ENCODE measurements around the gene RIT1.
"Not testable (repeated sequence)": the region's sequence is repeated elsewhere in the genome, so short reads cannot be mapped to it uniquely, and the experiment has no call there.

The RIT1 gene

GRCh38 chr1:155918660-155919059 is 7.5 kb upstream of the RIT1 start:
- DNase-seq (ENCODE audit: low spot score in 2 of 2) (no peak), ATAC-seq (no peak)
- Mint-ChIP-seq H3K27ac (no peak overlapping the region), H3K36me3 (no peaks in the 10 kb centered on the region), H3K4me3 (no peak overlapping the region), H3K9me3 (no peaks in the 10 kb centered on the region), H3K4me1 (peaks cover 7% of the 10 kb centered on the region)

- Mint-ChIP-seq H3K4me3 (no peak overlapping the region), H3K4me1 (peaks cover 24% of the 10 kb centered on the region), H3K36me3 (no peaks in the 10 kb centered on the region), H3K27ac (no peak overlapping the region), H3K9me3 (no peaks in the 10 kb centered on the region)
- DNase-seq (ENCODE audit: low spot score in 2 of 2) = no peak
- ATAC-seq = no peak
Measured at GRCh38 chr1:155913969-155914757, 3.0 kb upstream of the RIT1 start.

- Mint-ChIP-seq H3K4me1 (peaks cover 24% of the 10 kb centered on the region), H3K4me3 (peak overlapping the region; percentile 95), H3K9me3 (no peaks in the 10 kb centered on the region), H3K27ac (peak overlapping the region; percentile 98), H3K36me3 (no peaks in the 10 kb centered on the region)
- DNase-seq (ENCODE audit: low spot score in 2 of 2) (no peak), ATAC-seq (no peak)
Measured at GRCh38 chr1:155912056-155912536, 947 bp upstream of the RIT1 start.

- H3K9me3 Mint-ChIP-seq = no peaks in the 10 kb centered on the region
Measured at GRCh38 chr1:155910621-155911121, 478 bp downstream of the RIT1 start.

GRCh38 chr1:155909894-155910293 is 1.3 kb downstream of the RIT1 start:
- peak overlapping the region; percentile 95 for H3K4me3 Mint-ChIP-seq
- no peaks in the 10 kb centered on the region for H3K36me3 Mint-ChIP-seq
- H3K4me1 Mint-ChIP-seq = peaks cover 24% of the 10 kb centered on the region
- H3K9me3 Mint-ChIP-seq = no peaks in the 10 kb centered on the region
- DNase-seq (ENCODE audit: low spot score in 2 of 2) (no peak), ATAC-seq (no peak)
- H3K27ac Mint-ChIP-seq = peak overlapping the region; percentile 98

More at GRCh38 chr1:155910621-155911121, 478 bp downstream of the RIT1 start:
- ATAC-seq (peak; percentile 48), DNase-seq (ENCODE audit: low spot score in 2 of 2) (peak; percentile 9 to 61)
- Mint-ChIP-seq H3K36me3 (no peaks in the 10 kb centered on the region), H3K27ac (peak overlapping the region; percentile 98), H3K4me1 (peaks cover 24% of the 10 kb centered on the region), H3K4me3 (peak overlapping the region; percentile 95)

- DNase-seq (ENCODE audit: low spot score in 2 of 2) = no peak
- Mint-ChIP-seq H3K4me1 (no peaks in the 10 kb centered on the region), H3K4me3 (no peak overlapping the region), H3K9me3 (no peaks in the 10 kb centered on the region), H3K36me3 (no peaks in the 10 kb centered on the region), H3K27ac (peak overlapping the region; percentile 18)
- ATAC-seq = no peak
Measured at GRCh38 chr1:155904261-155904660, 6.9 kb downstream of the RIT1 start.

- Mint-ChIP-seq H3K9me3 (no peaks in the 10 kb centered on the region), H3K27ac (no peak overlapping the region), H3K4me1 (no peaks in the 10 kb centered on the region), H3K4me3 (no peak overlapping the region), H3K36me3 (no peaks in the 10 kb centered on the region)
- no peak for DNase-seq (ENCODE audit: low spot score in 2 of 2)
- ATAC-seq = no peak
Measured at GRCh38 chr1:155900161-155900560, 11.0 kb downstream of the RIT1 start.

GRCh38 chr1:155899683-155900082 is 11.5 kb downstream of the RIT1 start:
- no peaks in the 10 kb centered on the region for H3K9me3 Mint-ChIP-seq
- H3K27ac Mint-ChIP-seq = no peak overlapping the region
- DNase-seq (ENCODE audit: low spot score in 2 of 2) (no peak), ATAC-seq (no peak)
- H3K4me1 Mint-ChIP-seq = no peaks in the 10 kb centered on the region
- no peak overlapping the region for H3K4me3 Mint-ChIP-seq
- no peaks in the 10 kb centered on the region for H3K36me3 Mint-ChIP-seq

GRCh38 chr1:155898888-155899287 is 12.3 kb downstream of the RIT1 start:
- DNase-seq (ENCODE audit: low spot score in 2 of 2) = no peak
- Mint-ChIP-seq H3K4me1 (peaks cover under 1% of the 10 kb centered on the region), H3K4me3 (no peak overlapping the region), H3K9me3 (no peaks in the 10 kb centered on the region), H3K27ac (peak overlapping the region; percentile 59), H3K36me3 (no peaks in the 10 kb centered on the region)
- ATAC-seq = no peak

GRCh38 chr1:155897746-155898145 is 13.4 kb downstream of the RIT1 start:
- no peak for DNase-seq (ENCODE audit: low spot score in 2 of 2)
- no peak overlapping the region for H3K4me3 Mint-ChIP-seq
- H3K27ac Mint-ChIP-seq = no peak overlapping the region
- H3K36me3 Mint-ChIP-seq = no peaks in the 10 kb centered on the region
- no peaks in the 10 kb centered on the region for H3K9me3 Mint-ChIP-seq
- peaks cover 11% of the 10 kb centered on the region for H3K4me1 Mint-ChIP-seq
- ATAC-seq = no peak

- not testable (repeated sequence) for H3K4me3 Mint-ChIP-seq, H3K27ac Mint-ChIP-seq, ATAC-seq
Measured at GRCh38 chr1:155896476-155896875, 14.7 kb downstream of the RIT1 start.

GRCh38 chr1:155895617-155896016 is 15.5 kb downstream of the RIT1 start:
- not testable (repeated sequence) for H3K36me3 Mint-ChIP-seq; H3K27ac Mint-ChIP-seq; ATAC-seq; H3K9me3 Mint-ChIP-seq; H3K4me3 Mint-ChIP-seq; DNase-seq (ENCODE audit: low spot score in 2 of 2)
- peaks cover 11% of the 10 kb centered on the region for H3K4me1 Mint-ChIP-seq

More at GRCh38 chr1:155896476-155896875, 14.7 kb downstream of the RIT1 start:
- H3K4me1 Mint-ChIP-seq = peaks cover 11% of the 10 kb centered on the region
- DNase-seq (ENCODE audit: low spot score in 2 of 2); H3K36me3 Mint-ChIP-seq; H3K9me3 Mint-ChIP-seq: not testable (repeated sequence)

GRCh38 chr1:155893389-155894142 is 17.6 kb downstream of the RIT1 start:
- Mint-ChIP-seq H3K4me3 (no peak overlapping the region), H3K36me3 (peaks cover 4% of the 10 kb centered on the region), H3K9me3 (no peaks in the 10 kb centered on the region), H3K27ac (peak overlapping the region; percentile 36), H3K4me1 (peaks cover 11% of the 10 kb centered on the region)
- DNase-seq (ENCODE audit: low spot score in 2 of 2) (no peak), ATAC-seq (peak; percentile 94)

- Mint-ChIP-seq H3K4me3 (no peak overlapping the region), H3K27ac (peak overlapping the region; percentile 36)
- ATAC-seq = no peak
Measured at GRCh38 chr1:155892796-155893195, 18.4 kb downstream of the RIT1 start.

GRCh38 chr1:155890251-155890650 is 20.9 kb downstream of the RIT1 start:
- peaks cover 30% of the 10 kb centered on the region for H3K36me3 Mint-ChIP-seq
- ATAC-seq (no peak), DNase-seq (ENCODE audit: low spot score in 2 of 2) (no peak)
- no peak overlapping the region for H3K4me3 Mint-ChIP-seq
- peaks cover 11% of the 10 kb centered on the region for H3K4me1 Mint-ChIP-seq
- H3K9me3 Mint-ChIP-seq = no peaks in the 10 kb centered on the region
- no peak overlapping the region for H3K27ac Mint-ChIP-seq

More at GRCh38 chr1:155892796-155893195, 18.4 kb downstream of the RIT1 start:
- peaks cover 11% of the 10 kb centered on the region for H3K4me1 Mint-ChIP-seq
- DNase-seq (ENCODE audit: low spot score in 2 of 2) = no peak
- H3K9me3 Mint-ChIP-seq = no peaks in the 10 kb centered on the region
- peaks cover 5% of the 10 kb centered on the region for H3K36me3 Mint-ChIP-seq

Measured in stimulated activated effector memory CD8-positive, alpha-beta T cell treated with anti-CD3 and anti-CD28 coated beads, Interleukin-12 subunit alpha, Interleukin-12 subunit beta, amount 100 ng/mL, for 72 hours (primary cell).